ENCODE measurements around the gene SYK. TPM values are rescaled to one million over a fixed set of nuclear protein-coding genes. Genes with fewer than 3 reads are reported as not detected.

The SYK gene
- total RNA-seq, result 242 and 251 TPM in 2 replicates
- total RNA-seq (2013), result 203 TPM
- 55.3 and 60.3 TPM in 2 replicates for polyA plus RNA-seq
- 164 and 170 TPM in 2 replicates for polyA minus RNA-seq

DNA sequence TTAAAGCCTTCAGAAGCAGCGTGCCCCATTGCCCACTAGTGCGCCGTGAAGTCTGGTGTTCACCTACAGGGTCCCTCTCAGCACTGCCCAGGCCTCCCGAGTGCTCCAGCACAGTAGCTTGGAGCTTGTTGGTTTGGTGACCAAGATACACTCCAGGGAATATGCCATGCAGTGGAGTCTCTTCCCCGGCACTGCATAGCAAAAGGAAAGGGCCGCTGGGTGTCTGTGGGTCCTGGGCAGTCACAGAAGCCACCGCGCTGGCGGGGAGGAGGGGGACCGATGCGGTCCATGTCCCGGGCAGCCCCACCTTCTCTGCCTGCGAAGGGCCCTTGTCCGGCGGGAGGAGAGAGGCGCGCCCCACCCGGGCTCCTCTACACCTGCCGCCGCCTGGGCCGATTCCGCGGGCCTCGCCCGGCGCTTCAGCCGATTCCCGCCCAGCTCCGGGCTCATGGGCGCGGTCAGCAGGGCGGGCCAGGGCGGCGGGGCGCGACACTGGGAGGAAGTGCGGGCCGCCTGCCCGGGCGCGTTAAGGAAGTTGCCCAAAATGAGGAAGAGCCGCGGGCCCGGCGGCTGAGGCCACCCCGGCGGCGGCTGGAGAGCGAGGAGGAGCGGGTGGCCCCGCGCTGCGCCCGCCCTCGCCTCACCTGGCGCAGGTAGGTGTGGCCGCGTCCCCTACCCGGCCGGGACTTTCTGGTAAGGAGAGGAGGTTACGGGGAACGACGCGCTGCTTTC, at the start of gene SYK:
TSS of gene SYK (plus strand) at position 579 of the 732 bp plus-strand sequence. CDS start 42,080 bp downstream, outside the sequence.
- DNase-seq, result peak; percentile 87
- Histone ChIP-seq H3K4me3 (ENCODE audit: control extremely low read depth in 1 of 5, extremely low read depth in 1 of 5, insufficient read depth in 1 of 5, low read depth in 2 of 5, low read length in 4 of 5) (peak within 1 kb of the TSS; percentile 87 to 98 (median 93)), H3K9me3 (ENCODE audit: control extremely low read depth in 1 of 3, control insufficient read depth in 2 of 3, insufficient read depth in 1 of 3, low read length in 2 of 3) (no peaks in the 10 kb centered on the region), H3K79me2 (ENCODE audit: control insufficient read depth, insufficient read depth, low read length) (peaks cover 62% of the 10 kb centered on the region), H3K27ac (ENCODE audit: low read length in 2 of 2) (peak within 1 kb of the TSS; percentile 87 to 93), H3K36me3 (replicated peaks in 1 of 2; ENCODE audit: control extremely low read depth in 1 of 2, control insufficient read depth in 1 of 2, extremely low read depth in 1 of 2, insufficient read depth in 2 of 2, low read length in 1 of 2) (peaks cover 0 to 4% of the 10 kb centered on the region in 2 experiments), H3K4me1 (ENCODE audit: control insufficient read depth in 2 of 2, insufficient read depth in 2 of 2, low read length in 2 of 2) (peaks cover 47 to 51% of the 10 kb centered on the region in 2 donors), H3K27me3 (replicated peaks in 1 of 4; ENCODE audit: control extremely low read depth in 1 of 4, control insufficient read depth in 3 of 4, insufficient read depth in 4 of 4, low read length in 3 of 4) (no peaks in the 10 kb centered on the region), H4K20me1 (ENCODE audit: control insufficient read depth, insufficient read depth, low read length, poor library complexity, severe bottlenecking) (peaks cover 5% of the 10 kb centered on the region), H3K4me2 (replicated peaks; ENCODE audit: low read depth, low read length, poor library complexity, severe bottlenecking) (peak within 1 kb of the TSS; percentile 87), H2AFZ (ENCODE audit: insufficient read depth, low read depth, low read length, poor library complexity, severe bottlenecking) (peak within 1 kb of the TSS; percentile 81), H3K9ac (ENCODE audit: low read length) (peak within 1 kb of the TSS; percentile 96)
- POLR2A ChIA-PET, result interaction anchor here (0.9 to 2.6 kb wide), 8 partner anchors 10 to 30 kb away, joined by 3 to 20 read pairs (median 8); no protein-coding TSS in a partner anchor
- peak; percentile 83 for ATAC-seq (ENCODE audit: low read depth)
- no peaks in the 10 kb centered on the region for H3K27me3 Mint-ChIP-seq
- CTCF ChIA-PET, result interaction anchor here (0.9 to 3.4 kb wide), 15 partner anchors 10 to 59 kb away, joined by 3 to 18 read pairs (median 6); no protein-coding TSS in a partner anchor
- under 1% methylated on average over 61 of the region's 64 CpGs for WGBS (ENCODE audit: insufficient coverage)
- H3K27ac Mint-ChIP-seq, result peak within 1 kb of the TSS; percentile 92
- no peaks in the 10 kb centered on the region for H3K9me3 Mint-ChIP-seq (ENCODE audit: insufficient read depth)
- H3K4me3 Mint-ChIP-seq, result peak within 1 kb of the TSS; percentile 97
- peaks cover 68% of the 10 kb centered on the region for H3K4me1 Mint-ChIP-seq
- intact Hi-C loops (cut with micrococcal nuclease), result loop anchor here (1.0 to 2.0 kb wide), 5 partner anchors 13 to 46 kb away; no protein-coding TSS in a partner anchor
- TF ChIP-seq EZH2 (IDR thresholded peaks at IDR 0.05; ENCODE audit: borderline replicate concordance, insufficient read depth, low read depth, low read length, poor library complexity, severe bottlenecking), result no peak
- TF ChIP-seq, protein P1, sequence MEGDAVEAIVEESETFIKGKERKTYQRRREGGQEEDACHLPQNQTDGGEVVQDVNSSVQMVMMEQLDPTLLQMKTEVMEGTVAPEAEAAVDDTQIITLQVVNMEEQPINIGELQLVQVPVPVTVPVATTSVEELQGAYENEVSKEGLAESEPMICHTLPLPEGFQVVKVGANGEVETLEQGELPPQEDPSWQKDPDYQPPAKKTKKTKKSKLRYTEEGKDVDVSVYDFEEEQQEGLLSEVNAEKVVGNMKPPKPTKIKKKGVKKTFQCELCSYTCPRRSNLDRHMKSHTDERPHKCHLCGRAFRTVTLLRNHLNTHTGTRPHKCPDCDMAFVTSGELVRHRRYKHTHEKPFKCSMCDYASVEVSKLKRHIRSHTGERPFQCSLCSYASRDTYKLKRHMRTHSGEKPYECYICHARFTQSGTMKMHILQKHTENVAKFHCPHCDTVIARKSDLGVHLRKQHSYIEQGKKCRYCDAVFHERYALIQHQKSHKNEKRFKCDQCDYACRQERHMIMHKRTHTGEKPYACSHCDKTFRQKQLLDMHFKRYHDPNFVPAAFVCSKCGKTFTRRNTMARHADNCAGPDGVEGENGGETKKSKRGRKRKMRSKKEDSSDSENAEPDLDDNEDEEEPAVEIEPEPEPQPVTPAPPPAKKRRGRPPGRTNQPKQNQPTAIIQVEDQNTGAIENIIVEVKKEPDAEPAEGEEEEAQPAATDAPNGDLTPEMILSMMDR (IDR thresholded peaks at IDR 0.05), result no peak

Measured in B cell (primary cell).